GM12878 (cell line): ENCODE measurements around the gene CD52. TPM values are rescaled to one million over a fixed set of nuclear protein-coding genes. Genes with fewer than 3 reads are reported as not detected.

ENCODE experiments used
- ATAC-seq: fragments of 200-7000 bp; cut with Tn5 transposase; 3 replicates; pipeline ENCODE4 v1.9.1; 2020; ENCODE audit warnings: mild to moderate bottlenecking, moderate library complexity
- BruUV-seq: library from RNA; stranded (reverse); fragments of 400-500 nt; replicated peaks from 2 replicates; lab custom pipeline; 2021; lab: Mats Ljungman, UMichigan
- CTCF ChIA-PET: fragments of 300-600 bp; sonication (Branson Sonifier 250); formaldehyde crosslinking; extraction: SDS; loops from one replicate; lab custom pipeline; 2021; ENCODE audit warnings: inconsistent platforms; lab: Yijun Ruan, JAX
- POLR2A ChIA-PET: fragments of 350-600 bp; formaldehyde crosslinking; extraction: SDS; loops from one replicate; lab custom pipeline; 2021; ENCODE audit warnings: inconsistent platforms; lab: Charles Lee
- RAD21 ChIA-PET: fragments of 300-600 bp; sonication (Branson Sonifier 250); formaldehyde crosslinking; loops from one replicate; lab custom pipeline; 2023; ENCODE audit warnings: antibody characterized with exemption; ENCODE audit not compliant: unreplicated experiment; lab: Charles Lee
- SMC1A ChIA-PET: fragments of 300-600 bp; sonication (Branson Sonifier 250); formaldehyde crosslinking; loops from one replicate; lab custom pipeline; 2023; ENCODE audit not compliant: unreplicated experiment, uncharacterized antibody; lab: Charles Lee
- DNase-seq: peaks from one replicate; pipeline ENCODE4 v3.0.0-alpha.2; 2011; ENCODE audit warnings: low read depth, low spot score
- FAIRE-seq: peaks from 3 replicates; lab custom pipeline; 2011; peaks lifted over from hg19 to GRCh38; lab: Jason Lieb, UNC
- H2AFZ ChIP-seq: 2 replicates; pipeline ENCODE4 v1.6.0; 2011; ENCODE audit warnings: low read depth, low read length, control low read depth; ENCODE audit not compliant: control insufficient read depth
- H3K27ac ChIP-seq: 2 replicates; pipeline ENCODE4 v1.5.1; 2011; ENCODE audit warnings: control low read depth; ENCODE audit not compliant: control insufficient read depth, insufficient read depth
- H3K27me3 ChIP-seq, 2 experiments: replicated peaks in 1 of 2; 2 replicates each; pipeline versions ENCODE4 v1.6.0 to v1.6.1; 2011; ENCODE audit warnings: low read length in 1 of 2; ENCODE audit not compliant: control insufficient read depth in 2 of 2, insufficient read depth in 2 of 2
- H3K36me3 ChIP-seq, 2 experiments: 2 replicates each; pipeline ENCODE4 v1.5.1; 2011; ENCODE audit warnings: low read length in 1 of 2; ENCODE audit not compliant: control insufficient read depth in 2 of 2, insufficient read depth in 2 of 2
- H3K4me1 ChIP-seq: 2 replicates; pipeline ENCODE4 v1.6.1; 2011; ENCODE audit warnings: mild to moderate bottlenecking, low read length, moderate library complexity, mixed read lengths; ENCODE audit not compliant: control insufficient read depth, insufficient read depth
- H3K4me2 ChIP-seq: 2 replicates; pipeline ENCODE4 v1.6.0; 2011; ENCODE audit warnings: control low read depth; ENCODE audit not compliant: control insufficient read depth, insufficient read depth
- H3K4me3 ChIP-seq: fragments of 200-600 bp; sonication (generic); 2 replicates; pipeline ENCODE4 v1.5.1; 2016
- H3K79me2 ChIP-seq: 2 replicates; pipeline ENCODE4 v1.6.0; 2011; ENCODE audit warnings: low read length; ENCODE audit not compliant: control insufficient read depth, insufficient read depth
- H3K9ac ChIP-seq: 2 replicates; pipeline ENCODE4 v1.8.0; 2011; ENCODE audit warnings: low read length, control low read depth, mixed read lengths; ENCODE audit not compliant: control insufficient read depth, insufficient read depth
- H3K9me3 ChIP-seq: replicated peaks from 3 replicates; pipeline ENCODE4 v1.5.1; 2011; ENCODE audit warnings: mild to moderate bottlenecking, low read length; ENCODE audit not compliant: control insufficient read depth, insufficient read depth
- H4K20me1 ChIP-seq: 2 replicates; pipeline ENCODE4 v1.6.0; 2011; ENCODE audit not compliant: control insufficient read depth, insufficient read depth
- BACH1 ChIP-seq: fragments of 450-650 bp; IDR thresholded peaks from 2 replicates; pipeline ENCODE4 v1.6.1; 2017; ENCODE audit warnings: mild to moderate bottlenecking, borderline replicate concordance
- EED ChIP-seq: sonication (generic); IDR thresholded peaks from 2 replicates; pipeline ENCODE4 v1.6.1; 2016; ENCODE audit warnings: antibody characterized with exemption, low read depth
- EP300 ChIP-seq, 2 experiments: fragments of 150-350 bp in 1 of 2; IDR thresholded peaks; 2 replicates each; pipeline ENCODE4 v1.6.1; 2011 to 2012; ENCODE audit warnings: low read depth in 2 of 2, low read length in 2 of 2, borderline replicate concordance in 1 of 2, improper control_type of control experiment in 1 of 2, inconsistent platforms in 1 of 2; ENCODE audit not compliant: control insufficient read depth in 1 of 2
- HCFC1 ChIP-seq: fragments of 150-350 bp; IDR thresholded peaks from 2 replicates; pipeline ENCODE4 v1.6.1; 2014; ENCODE audit warnings: low read length
- MYC ChIP-seq: IDR thresholded peaks from 2 replicates; pipeline ENCODE4 v1.6.1; 2011; ENCODE audit warnings: mild to moderate bottlenecking, low read length, moderate library complexity, inconsistent platforms; ENCODE audit not compliant: insufficient read depth, insufficient replicate concordance, insufficient read length, severe bottlenecking
- NKRF ChIP-seq: fragments of 450-650 bp; conservative IDR thresholded peaks from 2 replicates; pipeline ENCODE4 v1.6.1; 2017; ENCODE audit warnings: mild to moderate bottlenecking, moderate library complexity
- RUNX3 ChIP-seq: IDR thresholded peaks from 2 replicates; pipeline ENCODE4 v1.6.1; 2012; ENCODE audit warnings: low read length, inconsistent platforms
- SUZ12 ChIP-seq: fragments of 200-600 bp; sonication (generic); IDR thresholded peaks from one replicate; pipeline ENCODE4 v1.6.1; 2018; ENCODE audit warnings: antibody characterized with exemption, mild to moderate bottlenecking; ENCODE audit not compliant: unreplicated experiment
- TCF7 ChIP-seq: IDR thresholded peaks from 2 replicates; pipeline ENCODE4 v1.6.1; 2014; ENCODE audit warnings: antibody characterized with exemption, borderline replicate concordance
- WRNIP1 ChIP-seq: IDR thresholded peaks from 2 replicates; pipeline ENCODE4 v1.6.1; 2011; ENCODE audit warnings: low read depth, low read length, improper control_type of control experiment, borderline replicate concordance
- ZNF207 ChIP-seq: fragments of 450-650 bp; IDR thresholded peaks from 2 replicates; pipeline ENCODE4 v1.6.1; 2014; ENCODE audit warnings: antibody characterized with exemption, mild to moderate bottlenecking, borderline replicate concordance
- WGBS: methylation state at CpG from one replicate; pipeline ENCODE4 v1.1.6; 2016; ENCODE audit warnings: low lambda C conversion rate; ENCODE audit not compliant: insufficient replicate concordance, insufficient coverage; ENCODE audit errors: missing lambda C conversion rate; 5-methylcytosine and 5-hydroxymethylcytosine counted together
- in situ Hi-C: fragments of 300-500 bp; cut with MboI; formaldehyde crosslinking; loops from 9 replicates; pipeline ENCODE4 v1.14.3; 2018; ENCODE audit warnings: mixed read lengths
- intact Hi-C: fragments of 100-400 bp; cut with micrococcal nuclease; formaldehyde crosslinking; loops from one replicate; pipeline ENCODE4 v1.14.2; 2022; ENCODE audit not compliant: unreplicated experiment
- polyA plus RNA-seq, 11 experiments: library from polyadenylated mRNA; depleted of rRNA in 4 of 11; unstranded in 6 of 11; stranded (reverse) in 5 of 11; fragments of >200 nt; fragmentation: Nextera tagmentation in 4 of 11; fragmentation: Illumina TruSeq in 1 of 11; extraction: Ambion mirVana in 4 of 11; extraction: Trizol in 1 of 11; gene quantifications; 1 replicate in 1 of 11; 2 replicates in 10 of 11; pipeline versions ENCODE4 v1.2.1 to v1.2.3, GENCODE V29; 2011 to 2016; ENCODE audit warnings: inconsistent platforms in 2 of 11, missing spikeins in 2 of 11, low read depth in 1 of 11
- total RNA-seq, 4 experiments: library from RNA; depleted of rRNA in 3 of 4; stranded (reverse); fragments of >200 nt in 3 of 4; fragmentation: Illumina TruSeq in 1 of 4; extraction: Trizol in 1 of 4; gene quantifications; 2 replicates each; pipeline versions ENCODE4 v1.2.1 to v1.2.3, GENCODE V29; 2013 to 2021

The CD52 gene
- total and polyA plus RNA-seq, 10 of the 15 experiments (the other 5 are each of a cell fraction or from before 2014, with no cell fraction given) = 237 to 2,736 (median 532) TPM

- H4K20me1 ChIP-seq = no peaks in the 10 kb centered on the region
- no TSS peak for BruUV-seq
These were observed 34.6 kb downstream of the CD52 start for GRCh38 chr1:26352338-26352679.

More at GRCh38 chr1:26352338-26352679, 34.6 kb downstream of the CD52 start:
- ChIA-PET RAD21 (no interaction called here), SMC1A (interaction anchor here (0.6 kb wide), 1 partner anchor 117 kb away, joined by 3 read pairs; no protein-coding TSS in a partner anchor), CTCF (no interaction called here), POLR2A (no interaction called here)
- Histone ChIP-seq H3K9me3 (no peaks in the 10 kb centered on the region), H3K79me2 (no peaks in the 10 kb centered on the region), H3K4me2 (no peak overlapping the region), H3K9ac (no peak overlapping the region), H3K4me3 (no peak overlapping the region), H3K36me3 (no peaks in the 10 kb centered on the region), H2AFZ (no peak overlapping the region), H3K4me1 (no peaks in the 10 kb centered on the region), H3K27ac (no peak overlapping the region), H3K27me3 (no peaks in the 10 kb centered on the region; a peak in 1 of 4 replicates)
- intact Hi-C loops = no loop called here
- ATAC-seq (no peak), DNase-seq (no peak), FAIRE-seq (no peak)
- in situ Hi-C loops = no loop called here
- TF ChIP-seq EP300 (IDR thresholded peaks at IDR 0.05; ENCODE audit: borderline replicate concordance in 1 of 2, control insufficient read depth in 1 of 2, low read depth in 2 of 2, low read length in 2 of 2) = no peak
- no peak for TF ChIP-seq ZNF207
- TF ChIP-seq SUZ12 = no peak
- no peak for TF ChIP-seq WRNIP1
- TF ChIP-seq NKRF = no peak
- TF ChIP-seq TCF7 = no peak
- TF ChIP-seq RUNX3 = no peak
- TF ChIP-seq EED = no peak
- no peak for TF ChIP-seq MYC
- no peak for TF ChIP-seq BACH1
- TF ChIP-seq HCFC1 = no peak
- WGBS = 28% methylated on average over 5 of the region's 5 CpGs
